GM18868 (cell line): ENCODE results near the gene TMEM43.

Source experiments
- ATAC-seq: cut with Tn5 transposase; IDR thresholded peaks from one replicate; pipeline ENCODE4 v1.9.1; 2021; ENCODE audit warnings: mild to moderate bottlenecking, moderate library complexity; ENCODE audit not compliant: unreplicated experiment

The TMEM43 gene

DNA sequence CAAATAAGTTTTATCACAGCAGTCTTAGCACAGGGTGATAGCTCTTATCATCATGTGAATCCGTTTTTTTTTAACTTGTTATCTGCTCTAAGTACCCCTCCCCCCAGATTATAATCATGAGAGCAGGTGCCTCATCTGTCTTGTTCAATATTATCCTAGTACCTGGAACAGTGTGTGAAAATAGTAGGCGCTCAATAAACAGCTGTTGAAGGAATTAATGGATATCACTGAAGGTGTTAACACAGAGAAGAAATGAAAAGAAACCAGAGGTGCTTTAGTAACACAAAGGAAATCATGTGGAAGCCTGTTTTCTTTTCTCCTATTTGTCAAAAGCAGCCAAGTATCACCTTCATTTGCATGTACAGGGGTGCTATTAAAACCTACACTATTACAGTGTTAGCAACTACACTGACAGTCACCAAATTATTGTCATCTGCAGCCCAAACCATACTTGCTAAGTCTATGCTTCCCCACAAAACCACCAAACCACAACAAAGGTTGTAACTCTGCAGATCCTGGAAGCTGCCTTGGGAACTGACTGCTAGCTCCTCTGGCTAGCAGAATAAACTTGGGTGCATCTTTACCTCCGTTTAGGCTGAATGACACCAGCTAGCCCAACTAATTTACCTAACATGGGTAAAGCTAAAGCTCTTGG is 50.7 kb downstream of the TMEM43 start:
- peak; percentile 30 for ATAC-seq

DNA sequence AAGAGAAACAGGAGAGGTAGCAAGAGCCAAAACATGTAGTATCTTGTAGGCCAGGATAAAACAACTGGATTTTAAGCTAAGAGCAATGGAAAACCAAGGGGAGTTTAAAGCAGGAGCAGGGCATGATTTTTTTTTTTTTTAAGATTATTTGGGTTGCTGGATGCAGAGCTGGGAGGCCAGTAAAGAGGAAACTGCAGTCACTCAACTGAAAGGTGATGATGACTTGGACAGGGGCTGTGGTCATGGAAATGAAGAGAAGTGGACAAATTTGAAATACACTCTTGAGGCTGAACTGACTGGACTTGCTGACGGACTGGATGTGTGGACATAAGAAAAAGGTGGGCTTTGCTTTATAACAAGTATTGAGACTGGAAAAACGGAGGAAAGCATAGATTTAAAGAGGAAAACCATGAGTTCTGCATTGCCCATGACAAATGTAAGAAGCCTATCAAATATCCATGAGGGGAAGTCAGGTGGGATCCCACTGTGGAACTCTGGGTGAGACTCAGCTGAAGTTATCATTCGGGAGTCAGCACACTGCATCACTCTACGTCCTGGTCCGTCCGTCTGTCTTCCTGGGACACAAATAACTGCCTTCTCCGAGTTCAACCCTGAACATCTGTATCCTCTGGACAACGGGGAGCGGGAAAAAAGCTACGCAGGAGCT is 52.9 kb downstream of the TMEM43 start:
- peak; percentile 1 for ATAC-seq

DNA sequence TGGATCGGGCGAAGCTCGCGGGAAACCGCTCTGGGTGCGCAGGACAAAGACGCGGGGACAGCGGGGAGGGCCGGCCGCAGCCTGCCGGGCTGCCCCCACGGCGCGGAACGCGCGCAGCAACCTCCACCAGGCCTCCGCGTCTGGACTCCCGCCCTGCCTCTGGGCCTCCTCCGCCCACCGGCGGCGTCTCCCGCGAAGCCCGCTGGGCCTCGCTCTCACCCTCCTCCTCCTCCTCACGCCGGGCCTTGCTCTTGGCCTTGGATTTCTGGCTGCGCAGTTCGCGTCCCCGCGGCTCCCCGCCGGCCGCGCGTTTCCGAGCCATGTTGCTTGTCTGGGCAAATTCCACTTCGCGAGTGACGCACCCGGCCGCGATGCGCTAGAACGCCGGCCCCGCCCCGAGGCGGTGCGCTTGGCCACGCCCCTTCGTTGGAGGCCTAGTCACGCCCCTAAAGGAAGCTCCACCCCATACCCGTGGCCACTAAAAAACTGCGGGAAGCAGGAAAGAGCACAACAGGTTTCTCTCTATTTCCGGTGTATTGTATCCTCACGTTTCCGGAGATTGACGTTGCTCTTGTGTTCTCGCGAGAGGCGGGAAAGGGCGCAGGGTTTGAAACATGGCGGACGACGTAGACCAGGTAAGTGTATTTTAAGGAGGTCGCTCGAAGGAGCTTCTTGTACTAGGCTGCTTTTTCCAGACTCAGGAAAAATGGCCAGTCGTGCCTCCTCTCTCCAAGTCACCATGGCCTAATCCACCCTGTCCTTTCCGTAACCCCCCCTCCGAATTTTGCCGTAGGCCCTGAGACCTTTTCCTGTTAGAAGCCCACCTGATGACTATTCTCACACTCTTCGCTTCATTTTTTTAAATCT is 53.6 kb downstream of the TMEM43 start, which contains the start of the genes LSM3 and XPC:
Gene LSM3 (plus strand): TSS at position 571 of the 867 bp plus-strand sequence. CDS start 44 bp downstream, at position 615.
Gene XPC (minus strand): TSS at position 355 of the 867 bp plus-strand sequence. CDS start 33 bp downstream, at position 322.
- ATAC-seq, result peak; percentile 94

DNA sequence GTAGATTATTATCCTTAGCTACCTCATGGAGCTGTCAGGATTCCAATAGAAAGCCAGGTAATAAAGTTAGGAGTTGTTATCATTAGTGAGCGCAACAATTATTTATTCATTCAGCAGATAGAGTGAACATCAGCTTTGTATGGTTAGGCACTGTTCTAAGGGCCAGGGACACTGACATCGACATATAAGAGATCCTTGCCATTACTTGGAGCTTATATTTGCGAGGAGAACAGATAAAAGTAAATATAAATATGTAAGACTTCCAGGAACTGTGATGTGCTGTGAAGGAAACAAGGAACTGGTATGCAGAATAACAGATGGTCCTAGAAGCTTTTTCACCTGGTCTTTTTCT is 54.2 kb downstream of the TMEM43 start:
- ATAC-seq, result no peak

DNA sequence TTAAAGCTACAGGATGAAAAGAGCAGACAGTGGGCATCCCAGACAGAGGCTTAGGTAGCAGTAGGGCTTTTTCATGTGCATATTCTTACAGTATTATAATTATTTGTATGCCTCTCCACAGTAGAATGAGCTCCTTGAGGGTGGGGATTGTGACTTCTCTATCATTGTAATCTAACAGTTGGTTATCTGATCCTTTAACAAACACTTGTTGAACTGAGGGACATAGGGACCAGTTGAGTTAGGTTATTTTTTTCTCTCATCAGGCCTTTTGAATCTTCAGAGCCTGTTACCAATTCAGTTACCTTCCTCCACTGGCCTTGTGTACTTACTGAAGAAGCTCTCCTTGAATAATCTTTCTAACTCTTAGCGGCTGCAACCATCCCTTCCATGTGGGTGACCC is 54.9 kb downstream of the TMEM43 start:
- no peak for ATAC-seq

DNA sequence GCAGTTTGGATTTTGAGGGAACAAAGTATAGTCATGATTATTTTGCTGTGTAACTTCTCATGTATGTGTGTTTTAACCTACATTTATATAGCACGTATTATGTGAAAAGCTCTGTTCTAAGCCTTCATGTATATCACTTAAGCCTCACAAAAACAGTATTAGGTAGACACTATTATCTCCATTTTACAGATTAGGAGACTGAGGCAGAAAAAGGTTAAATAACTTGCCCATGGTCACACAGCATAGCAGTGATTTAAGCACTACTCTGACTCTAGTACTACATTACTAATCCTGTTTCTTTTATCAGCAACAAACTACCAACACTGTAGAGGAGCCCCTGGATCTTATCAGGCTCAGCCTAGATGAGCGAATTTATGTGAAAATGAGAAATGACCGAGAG is 56.4 kb downstream of the TMEM43 start:
- no peak for ATAC-seq

DNA sequence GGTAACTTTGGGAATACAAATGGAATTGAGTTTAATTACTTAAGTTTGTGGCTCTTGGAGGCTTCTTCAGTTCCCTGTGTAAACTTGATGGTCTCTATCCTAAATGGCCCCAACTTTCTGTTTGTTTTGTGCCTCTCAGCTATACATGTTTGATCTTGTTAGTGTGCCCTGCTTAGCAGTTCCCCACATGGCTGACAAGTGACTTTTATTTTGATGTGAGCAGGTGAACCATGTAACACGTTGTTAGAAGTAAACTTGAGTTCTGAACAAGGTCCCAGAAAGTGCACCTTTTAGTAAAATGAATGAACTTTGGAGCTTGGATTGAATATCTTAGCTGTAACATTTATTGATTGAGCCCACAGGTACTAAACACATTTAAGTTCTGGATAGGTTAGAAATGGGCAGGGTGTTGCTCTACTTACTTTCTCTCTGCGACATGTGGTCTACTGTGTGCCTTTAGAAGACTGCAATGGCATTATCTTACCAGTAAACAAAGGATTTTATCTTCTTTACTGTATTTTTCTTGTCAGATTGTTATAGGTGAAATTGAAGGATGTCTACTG is 58.2 kb downstream of the TMEM43 start:
- no peak for ATAC-seq

DNA sequence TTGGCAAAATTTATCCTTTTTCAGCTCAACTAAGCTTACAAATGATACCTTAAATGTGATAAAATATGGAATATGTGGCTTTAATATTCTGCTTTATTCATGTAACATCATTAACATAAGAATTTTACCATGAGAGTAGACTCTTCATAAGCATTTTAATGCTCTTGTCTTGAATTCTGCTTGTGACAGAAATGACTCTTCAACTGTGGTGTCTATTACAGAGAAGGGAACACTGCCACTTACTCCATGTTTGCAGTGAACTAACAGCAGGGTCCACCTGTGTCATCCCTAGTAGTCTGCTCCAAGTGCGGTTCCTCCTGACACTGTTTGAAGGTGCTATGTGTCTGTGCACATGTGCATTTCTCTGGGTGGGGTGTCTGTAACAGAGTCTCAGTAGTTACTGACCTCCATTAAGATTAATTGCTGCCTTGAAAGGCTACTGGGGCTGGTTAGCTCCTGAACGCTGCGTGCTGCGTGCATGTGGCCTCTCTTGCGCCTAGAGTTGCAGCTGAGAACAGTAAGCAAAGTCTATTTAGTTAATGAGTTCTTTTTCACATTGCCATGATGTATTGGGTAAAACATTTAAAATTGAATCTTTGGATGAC is 62.1 kb downstream of the TMEM43 start:
- no peak for ATAC-seq

DNA sequence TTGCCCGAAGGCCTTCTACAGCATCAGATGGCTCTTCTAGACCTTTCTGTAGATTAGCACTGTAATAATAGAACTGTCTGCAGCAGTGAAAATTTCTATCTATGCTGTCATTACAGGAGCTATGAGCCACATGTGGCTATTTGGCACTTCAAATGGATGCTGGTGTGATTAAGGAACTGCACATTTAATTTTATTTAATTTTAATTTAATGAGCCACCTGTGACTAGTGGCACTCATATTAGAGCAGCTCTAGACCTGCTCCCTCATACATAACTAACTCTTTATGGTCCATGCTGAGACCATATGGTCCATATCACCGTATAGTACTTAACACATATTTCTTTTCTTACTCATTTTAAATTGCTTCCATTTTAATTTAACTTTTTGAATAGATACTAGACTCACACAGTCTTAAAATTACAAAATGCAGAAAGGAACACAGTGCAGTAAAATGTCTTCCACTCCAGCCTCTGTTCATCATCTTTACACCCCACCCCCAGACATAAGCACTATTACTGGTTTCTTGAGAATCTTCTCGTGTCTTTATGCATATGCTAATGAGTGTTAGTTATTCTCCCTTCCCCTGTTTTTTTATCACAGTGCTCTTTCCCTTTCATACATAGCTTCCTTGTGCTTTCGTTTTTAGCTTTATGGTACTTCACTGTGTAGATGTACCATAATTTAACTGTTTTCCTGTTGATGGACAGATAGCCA is 63.3 kb downstream of the TMEM43 start:
- ATAC-seq, result no peak
